Omental fat pad (tissue), 4 donors: Measurements from ENCODE around the gene SEC11A. TPM values are rescaled to one million over a fixed set of nuclear protein-coding genes. Genes with fewer than 3 reads are reported as not detected.
"Not testable (repeated sequence)": the region's sequence is repeated elsewhere in the genome, so short reads cannot be mapped to it uniquely, and the experiment has no call there.

Source experiments
- ATAC-seq: fragments of 150-250 bp; one replicate; pipeline ENCODE4 v1.9.1; 2016; ENCODE audit warnings: mild to moderate bottlenecking, moderate library complexity; ENCODE audit not compliant: low FRiP score
- DNase-seq: peaks from one replicate; pipeline ENCODE4 v3.0.0-alpha.2; 2019; ENCODE audit warnings: low spot score
- total RNA-seq, 4 donors: library from RNA; depleted of rRNA; stranded (reverse); fragments of >200 nt; gene quantifications; one replicate each; pipeline ENCODE4 v1.1.0, GENCODE V29; 2016
- TF ChIP-seq, protein P1 (sequence below), 3 donors: fragments of 450-650 bp; IDR thresholded peaks; one replicate each; pipeline ENCODE4 v1.5.1; 2016 to 2017; ENCODE audit warnings: antibody characterized with exemption in 3 of 3, mild to moderate bottlenecking in 3 of 3, moderate library complexity in 2 of 3

The SEC11A gene
- total RNA-seq, 4 donors from 2014 or later: 131 to 191 (median 149) TPM

DNA sequence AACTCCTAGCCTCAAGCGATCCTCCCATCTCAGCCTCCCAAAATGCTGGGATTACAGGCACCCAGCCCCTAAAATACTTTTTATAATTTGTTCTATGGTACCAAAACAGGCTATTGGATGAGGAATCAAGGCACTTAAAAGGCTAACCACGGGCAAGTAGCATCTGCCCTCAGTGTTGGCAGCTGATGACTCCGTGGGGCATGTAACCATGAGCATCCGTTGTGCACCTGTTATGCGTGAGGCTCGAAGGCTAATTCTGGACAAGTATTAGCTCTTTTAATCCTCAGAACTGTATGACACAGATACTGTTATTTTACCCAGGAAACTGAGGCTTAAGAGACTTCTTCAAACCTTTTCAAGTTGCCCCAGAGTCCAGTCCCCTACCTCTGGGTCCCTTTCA is 72.1 kb downstream of the SEC11A start:
- TF ChIP-seq, protein P1, sequence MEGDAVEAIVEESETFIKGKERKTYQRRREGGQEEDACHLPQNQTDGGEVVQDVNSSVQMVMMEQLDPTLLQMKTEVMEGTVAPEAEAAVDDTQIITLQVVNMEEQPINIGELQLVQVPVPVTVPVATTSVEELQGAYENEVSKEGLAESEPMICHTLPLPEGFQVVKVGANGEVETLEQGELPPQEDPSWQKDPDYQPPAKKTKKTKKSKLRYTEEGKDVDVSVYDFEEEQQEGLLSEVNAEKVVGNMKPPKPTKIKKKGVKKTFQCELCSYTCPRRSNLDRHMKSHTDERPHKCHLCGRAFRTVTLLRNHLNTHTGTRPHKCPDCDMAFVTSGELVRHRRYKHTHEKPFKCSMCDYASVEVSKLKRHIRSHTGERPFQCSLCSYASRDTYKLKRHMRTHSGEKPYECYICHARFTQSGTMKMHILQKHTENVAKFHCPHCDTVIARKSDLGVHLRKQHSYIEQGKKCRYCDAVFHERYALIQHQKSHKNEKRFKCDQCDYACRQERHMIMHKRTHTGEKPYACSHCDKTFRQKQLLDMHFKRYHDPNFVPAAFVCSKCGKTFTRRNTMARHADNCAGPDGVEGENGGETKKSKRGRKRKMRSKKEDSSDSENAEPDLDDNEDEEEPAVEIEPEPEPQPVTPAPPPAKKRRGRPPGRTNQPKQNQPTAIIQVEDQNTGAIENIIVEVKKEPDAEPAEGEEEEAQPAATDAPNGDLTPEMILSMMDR (IDR thresholded peaks at IDR 0.05): no peak
- DNase-seq (no peak), ATAC-seq (no peak)

DNA sequence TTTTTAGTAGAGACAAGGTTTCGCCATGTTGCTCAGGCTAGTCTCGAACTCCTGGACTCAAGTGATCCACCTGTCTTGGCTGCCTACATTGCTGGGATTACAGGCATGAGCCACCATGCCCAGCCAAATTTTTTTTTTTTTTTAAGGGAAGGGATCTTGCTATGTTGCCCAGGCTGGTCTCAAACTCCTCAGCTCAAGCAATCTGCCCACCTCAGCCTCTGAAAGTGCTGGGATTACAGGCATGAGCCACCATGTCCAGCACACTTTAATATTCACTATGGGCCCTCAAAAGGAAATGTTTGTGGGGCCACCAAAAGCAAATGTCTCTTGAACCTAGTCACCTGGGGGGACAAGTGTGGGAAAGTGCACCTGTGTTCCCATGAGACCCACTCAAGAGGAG is 73.3 kb downstream of the SEC11A start:
- ATAC-seq: not testable (repeated sequence)

DNA sequence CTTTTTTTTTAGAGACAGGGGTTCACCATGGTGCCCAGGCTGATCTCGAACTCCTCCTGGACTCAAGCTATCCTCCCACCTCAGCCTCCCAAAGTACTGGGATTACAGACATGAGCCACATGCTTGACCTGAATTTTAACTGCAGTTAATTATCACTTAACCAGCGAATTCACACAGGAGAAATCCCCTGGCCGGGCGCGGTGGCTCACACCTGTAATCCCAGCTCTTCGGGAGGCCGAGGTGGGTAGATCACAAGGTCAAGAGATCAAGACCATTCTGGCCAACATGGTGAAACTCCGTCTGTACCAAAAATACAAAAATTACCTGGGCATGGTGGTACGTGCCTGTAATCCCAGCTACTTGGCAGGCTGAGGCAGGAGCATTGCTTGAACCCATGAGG is 74.1 kb downstream of the SEC11A start:
- ATAC-seq, DNase-seq: not testable (repeated sequence)

More for the DNA sequence above, 73.3 kb downstream of the SEC11A start:
- DNase-seq: not testable (repeated sequence)

DNA sequence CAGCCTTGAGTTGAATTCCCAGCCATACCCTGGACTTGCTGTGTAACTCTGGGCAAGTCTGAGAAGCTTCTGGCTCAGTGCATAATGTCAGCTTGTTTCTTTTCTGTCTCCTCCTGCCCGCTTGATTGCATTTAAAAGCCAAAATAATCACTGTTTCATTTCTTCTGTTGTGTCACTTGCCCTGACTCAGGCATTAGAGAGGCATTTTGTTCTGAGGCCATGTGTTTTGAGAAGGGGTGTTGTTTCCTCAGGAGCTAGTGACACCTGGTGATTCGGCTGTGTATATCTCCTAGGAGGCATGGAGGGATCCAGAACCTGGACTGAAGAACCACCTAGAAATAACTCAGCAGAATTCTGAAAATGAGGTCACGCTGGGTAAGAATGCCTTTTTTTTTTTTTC is 77.8 kb downstream of the SEC11A start:
- TF ChIP-seq, protein P1 (IDR thresholded peaks at IDR 0.05): no peak
- ATAC-seq: no peak

DNA sequence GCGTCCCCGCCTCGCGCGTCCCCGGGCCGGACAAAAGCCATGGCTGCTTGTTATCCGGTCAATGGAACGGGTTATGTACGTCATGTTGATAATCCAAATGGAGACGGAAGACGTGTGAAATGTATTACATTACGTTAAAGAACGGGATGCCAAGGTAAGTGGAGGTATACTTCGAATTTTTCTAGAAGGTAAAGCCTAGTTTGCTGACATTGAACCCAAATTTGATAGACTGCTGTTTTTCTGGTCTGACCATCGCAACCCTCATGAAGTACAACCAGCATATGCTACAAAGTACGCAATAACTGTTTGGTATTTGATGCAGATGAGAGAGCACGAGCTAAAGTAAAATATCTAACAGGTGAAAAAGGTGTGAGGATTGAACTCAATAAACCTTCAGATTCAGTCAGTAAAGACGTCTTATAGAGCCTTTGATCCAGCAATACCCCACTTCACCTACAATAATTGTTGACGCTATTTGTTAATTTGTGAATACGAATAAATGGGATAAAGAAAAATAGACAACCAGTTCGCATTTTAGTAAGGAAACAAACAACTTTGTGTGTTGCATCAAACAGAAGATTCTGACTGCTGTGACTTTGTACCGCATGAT is 81.6 kb downstream of the SEC11A start:
- DNase-seq: no peak
- ATAC-seq: no peak
- TF ChIP-seq, protein P1 (IDR thresholded peaks at IDR 0.05): no peak

More for the DNA sequence above, 77.8 kb downstream of the SEC11A start:
- DNase-seq: no peak

DNA sequence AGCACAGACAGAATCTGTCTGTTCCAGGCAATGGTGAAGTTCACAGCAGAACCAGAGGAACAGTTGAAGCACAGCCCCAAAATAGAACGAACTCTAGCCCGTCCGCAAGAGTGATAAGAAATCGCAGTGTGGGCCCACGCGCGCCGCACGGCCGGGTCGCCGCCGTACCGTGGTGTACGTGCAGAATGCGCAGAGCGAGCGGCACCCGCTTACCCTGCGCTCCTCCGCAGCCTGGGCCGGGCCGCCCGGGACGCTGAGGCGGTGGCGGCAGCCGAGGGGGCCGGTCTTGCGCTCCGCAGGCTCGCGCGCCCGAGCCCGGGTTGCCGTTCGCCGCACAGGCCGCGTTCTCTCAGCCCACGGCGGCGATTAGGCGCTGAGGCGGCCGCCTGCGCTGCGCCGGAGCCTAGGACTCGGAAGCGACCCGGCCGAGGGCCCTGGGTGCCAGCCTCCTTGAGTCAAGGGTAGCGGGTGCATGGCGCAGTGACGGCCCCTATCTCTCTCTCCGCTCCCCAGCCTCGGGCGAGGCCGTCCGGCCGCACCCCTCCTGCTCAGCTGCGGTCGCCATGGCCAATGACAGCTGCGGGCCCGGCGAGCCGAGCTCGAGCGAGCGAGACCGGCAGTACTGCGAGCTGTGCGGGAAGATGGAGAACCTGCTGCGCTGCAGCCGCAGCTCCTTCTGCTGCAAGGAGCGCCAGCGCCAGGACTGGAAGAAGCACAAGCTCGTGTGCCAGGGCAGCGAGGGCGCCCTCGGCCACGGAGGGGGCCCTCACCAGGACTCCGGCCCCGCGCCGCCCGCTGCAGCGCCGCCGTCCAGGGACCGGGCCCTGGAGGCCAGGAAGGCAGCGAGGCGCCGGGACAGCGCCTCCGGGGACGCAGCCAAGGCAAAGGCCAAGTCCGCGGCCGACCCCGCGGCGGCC is 82.4 kb downstream of the SEC11A start:
- TF ChIP-seq, protein P1 (IDR thresholded peaks at IDR 0.05): no peak
- ATAC-seq (peak; percentile 84), DNase-seq (no peak)

DNA sequence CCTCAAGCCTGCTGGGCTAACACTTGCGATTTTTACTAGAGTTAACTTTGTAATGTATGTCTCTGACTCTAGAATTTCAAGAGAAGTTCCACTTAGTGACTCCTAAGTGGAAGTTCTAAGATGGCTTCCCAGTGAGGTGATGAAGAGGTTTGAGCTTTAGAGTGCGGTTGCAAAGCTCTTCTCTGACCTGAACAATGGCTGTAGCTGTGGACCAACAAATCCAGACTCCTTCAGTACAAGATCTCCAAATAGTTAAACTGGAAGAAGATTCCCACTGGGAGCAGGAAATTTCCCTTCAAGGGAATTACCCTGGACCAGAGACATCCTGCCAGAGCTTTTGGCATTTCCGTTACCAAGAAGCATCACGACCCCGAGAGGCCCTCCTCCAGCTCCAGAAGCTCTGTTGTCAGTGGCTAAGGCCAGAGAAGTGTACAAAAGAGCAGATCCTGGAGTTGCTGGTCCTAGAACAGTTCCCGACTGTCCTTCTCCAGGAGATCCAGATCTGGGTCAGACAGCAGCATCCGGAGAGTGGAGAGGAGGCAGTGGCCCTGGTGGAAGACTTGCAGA is 84.2 kb downstream of the SEC11A start:
- ATAC-seq (no peak), DNase-seq (no peak)
- TF ChIP-seq, protein P1 (IDR thresholded peaks at IDR 0.05): no peak
